T-helper 2 cell treated with Interferon-gamma antibody and Interleukin-4, amounts not matched to agents 5 μg/mL and 100 μg/mL, for 36 hours (primary cell): Measurements from ENCODE around the gene FLNB.

Source experiments
- DNase-seq: peaks from one replicate; pipeline ENCODE4 v3.0.0; 2021; ENCODE audit warnings: low spot score
- H3K27ac Mint-ChIP-seq: one replicate; pipeline ENCODE4 v1.8.0; 2021; ENCODE audit warnings: mild to moderate bottlenecking, mixed read lengths
- H3K27me3 Mint-ChIP-seq: one replicate; pipeline ENCODE4 v1.8.0; 2021; ENCODE audit warnings: low read depth, mixed read lengths
- H3K36me3 Mint-ChIP-seq: one replicate; pipeline ENCODE4 v1.8.0; 2021; ENCODE audit warnings: low read depth, mixed read lengths
- H3K4me1 Mint-ChIP-seq: one replicate; pipeline ENCODE4 v1.8.0; 2021; ENCODE audit warnings: low read depth, mixed read lengths
- H3K4me3 Mint-ChIP-seq: one replicate; pipeline ENCODE4 v1.8.0; 2022; ENCODE audit warnings: mild to moderate bottlenecking, moderate library complexity, mixed read lengths
- H3K9me3 Mint-ChIP-seq: one replicate; pipeline ENCODE4 v1.8.0; 2021; ENCODE audit warnings: mixed read lengths

FLNB gene

DNA sequence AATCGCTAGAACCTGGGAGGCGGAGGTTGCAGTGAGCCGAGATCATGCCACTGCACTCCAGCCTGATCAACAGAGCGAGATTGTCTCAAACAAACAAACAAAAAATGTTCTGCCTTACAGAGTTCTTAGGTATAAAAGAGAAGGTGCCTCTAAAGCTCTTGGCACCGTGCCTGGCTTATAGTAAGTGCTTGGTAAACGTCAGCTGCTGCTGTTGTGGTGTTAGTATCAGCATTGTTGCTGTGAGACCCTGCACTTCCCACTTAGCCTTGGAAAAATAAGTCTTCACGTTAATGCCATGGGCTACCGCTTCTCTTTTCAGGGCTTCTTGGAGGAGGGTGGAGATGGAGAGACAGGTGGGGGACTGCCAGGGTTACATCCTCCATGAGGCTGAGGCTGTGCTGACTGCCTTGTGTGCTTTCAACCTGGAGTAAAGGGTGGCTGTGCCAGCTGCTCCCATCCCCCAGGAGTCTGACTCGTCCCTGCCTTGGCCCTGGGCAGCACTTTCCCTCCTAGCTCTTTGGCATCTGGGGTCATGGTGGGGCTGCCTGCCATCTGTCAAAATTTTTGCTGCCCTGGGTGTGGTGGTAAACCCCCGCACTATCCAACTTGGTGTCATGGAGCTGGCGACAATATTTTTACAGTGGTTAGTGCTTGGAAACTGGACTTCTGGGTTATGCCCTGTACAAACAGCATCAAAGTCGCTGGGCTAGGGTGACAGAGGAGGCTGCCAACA lies 17.8 kb downstream of the FLNB start:
- H3K27me3 Mint-ChIP-seq = no peaks in the 10 kb centered on the region

DNA sequence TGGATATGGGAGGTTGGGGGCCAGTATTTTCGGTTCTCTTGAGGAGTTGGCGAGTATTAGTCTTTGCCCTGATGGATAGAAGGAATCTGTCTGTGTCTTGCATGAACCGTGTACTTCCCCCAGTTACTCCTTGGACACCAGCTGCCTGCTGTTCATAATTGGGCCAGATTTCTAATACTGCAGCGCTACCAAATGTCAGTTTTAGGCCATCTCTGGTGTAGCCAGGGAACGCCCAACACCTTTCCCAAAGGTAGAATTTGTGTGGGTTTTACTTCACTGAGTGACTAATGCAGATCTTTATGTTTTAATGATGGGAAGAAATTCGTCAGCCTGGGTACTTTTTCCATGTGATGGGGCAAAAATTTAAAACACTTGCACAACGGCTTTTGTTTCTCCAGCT lies 18.4 kb downstream of the FLNB start:
- no peak overlapping the region for H3K4me3 Mint-ChIP-seq
- DNase-seq = no peak
- no peaks in the 10 kb centered on the region for H3K27me3 Mint-ChIP-seq
- peaks cover 48% of the 10 kb centered on the region for H3K4me1 Mint-ChIP-seq
- no peak overlapping the region for H3K27ac Mint-ChIP-seq
- H3K9me3 Mint-ChIP-seq = no peaks in the 10 kb centered on the region
- peaks cover 3% of the 10 kb centered on the region for H3K36me3 Mint-ChIP-seq

More for the DNA sequence above, 17.8 kb downstream of the FLNB start:
- Mint-ChIP-seq H3K9me3 (no peaks in the 10 kb centered on the region), H3K4me1 (peaks cover 52% of the 10 kb centered on the region), H3K36me3 (peaks cover 3% of the 10 kb centered on the region), H3K4me3 (no peak overlapping the region), H3K27ac (no peak overlapping the region)
- DNase-seq = no peak

DNA sequence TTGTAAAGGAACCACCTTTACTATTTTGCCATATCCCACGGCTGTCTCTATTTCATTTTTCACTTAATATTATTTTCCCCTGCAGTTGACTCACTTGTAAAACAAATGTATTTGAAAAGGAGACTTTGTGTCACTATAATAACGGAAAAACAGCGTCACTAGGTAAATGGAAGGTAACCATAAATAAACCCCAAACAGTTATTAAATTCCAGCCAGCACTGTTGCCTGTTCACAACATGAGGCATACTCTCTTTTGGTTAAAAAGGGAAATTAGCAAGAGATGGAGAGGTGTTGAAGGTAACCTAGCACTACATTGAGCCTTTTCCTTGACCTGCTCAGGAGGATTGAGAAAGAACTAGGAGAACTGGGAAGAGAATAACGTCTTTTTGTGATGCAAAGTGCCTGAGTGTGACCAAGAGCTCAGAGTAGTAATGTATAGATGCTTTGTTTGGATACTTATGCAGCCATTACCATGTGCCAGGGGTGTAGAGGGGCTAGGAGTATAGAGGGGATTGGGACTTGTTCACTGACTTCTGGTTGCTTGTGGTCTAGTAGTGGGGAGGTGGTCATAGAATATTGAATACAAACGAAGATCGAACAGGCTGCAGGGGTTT lies 19.6 kb downstream of the FLNB start:
- H3K27ac Mint-ChIP-seq = peak overlapping the region; percentile 12
- no peaks in the 10 kb centered on the region for H3K9me3 Mint-ChIP-seq
- H3K36me3 Mint-ChIP-seq = peaks cover 3% of the 10 kb centered on the region
- no peaks in the 10 kb centered on the region for H3K27me3 Mint-ChIP-seq
- H3K4me1 Mint-ChIP-seq = peaks cover 36% of the 10 kb centered on the region
- H3K4me3 Mint-ChIP-seq = no peak overlapping the region
- no peak for DNase-seq

DNA sequence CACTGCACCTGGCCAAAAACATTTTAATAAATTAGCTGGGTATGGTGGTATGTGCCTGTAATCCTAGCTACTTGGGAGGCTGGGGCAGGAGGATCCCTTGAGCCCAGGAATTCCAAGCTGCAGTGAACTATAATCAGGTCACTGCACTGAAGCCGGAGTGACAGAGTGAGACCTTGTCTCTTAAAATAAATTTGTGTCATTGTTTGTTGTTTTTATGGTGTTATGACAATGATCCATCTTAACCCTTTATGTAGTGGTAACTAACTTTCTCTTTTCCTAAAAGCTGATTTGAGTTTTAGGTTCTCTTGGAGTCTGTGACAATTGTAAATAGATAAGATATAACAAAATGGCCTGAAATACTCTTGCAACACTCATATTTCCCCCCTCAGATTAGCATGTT lies 20.7 kb downstream of the FLNB start:
- Mint-ChIP-seq H3K9me3 (no peaks in the 10 kb centered on the region), H3K27ac (no peak overlapping the region), H3K27me3 (no peaks in the 10 kb centered on the region), H3K36me3 (peaks cover 6% of the 10 kb centered on the region), H3K4me3 (no peak overlapping the region), H3K4me1 (peaks cover 32% of the 10 kb centered on the region)
- DNase-seq = no peak

DNA sequence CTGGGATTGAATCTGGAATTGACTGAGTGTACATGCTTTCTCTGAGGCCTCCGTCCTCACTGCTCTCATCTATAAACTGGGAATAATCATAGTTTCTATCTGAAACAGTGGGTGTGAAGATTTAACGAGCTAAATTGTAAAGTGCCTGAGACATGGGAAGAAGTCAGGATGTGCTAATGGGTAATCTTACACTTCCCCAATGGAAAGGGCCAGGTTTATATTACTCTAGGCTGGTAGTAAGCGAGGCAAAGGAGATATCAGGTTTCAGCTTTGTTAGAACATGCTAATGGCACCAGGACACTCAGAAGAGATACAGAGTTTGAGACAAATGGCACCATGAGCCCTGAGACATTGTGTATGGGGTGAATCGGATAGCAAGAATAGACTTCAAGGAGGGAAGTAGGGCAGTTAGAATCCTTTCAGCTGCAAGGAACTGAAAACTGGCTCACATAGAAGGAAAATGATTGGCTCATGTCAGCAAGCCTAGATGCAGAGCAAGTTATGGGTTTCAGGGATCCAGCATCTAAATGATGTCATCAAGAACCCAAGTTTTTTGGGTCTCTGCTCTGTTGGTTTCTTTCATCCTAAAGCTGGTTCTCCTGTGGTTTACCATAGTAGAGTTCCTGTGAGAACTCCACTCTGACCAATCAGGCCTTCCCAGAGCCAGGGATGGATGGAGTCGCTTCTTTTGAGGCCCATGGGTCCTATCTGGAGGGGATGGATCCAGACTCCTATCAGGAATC lies 21.8 kb downstream of the FLNB start:
- Mint-ChIP-seq H3K36me3 (peaks cover 6% of the 10 kb centered on the region), H3K27ac (no peak overlapping the region), H3K27me3 (no peaks in the 10 kb centered on the region), H3K4me1 (peaks cover 40% of the 10 kb centered on the region), H3K4me3 (no peak overlapping the region), H3K9me3 (no peaks in the 10 kb centered on the region)
- no peak for DNase-seq

DNA sequence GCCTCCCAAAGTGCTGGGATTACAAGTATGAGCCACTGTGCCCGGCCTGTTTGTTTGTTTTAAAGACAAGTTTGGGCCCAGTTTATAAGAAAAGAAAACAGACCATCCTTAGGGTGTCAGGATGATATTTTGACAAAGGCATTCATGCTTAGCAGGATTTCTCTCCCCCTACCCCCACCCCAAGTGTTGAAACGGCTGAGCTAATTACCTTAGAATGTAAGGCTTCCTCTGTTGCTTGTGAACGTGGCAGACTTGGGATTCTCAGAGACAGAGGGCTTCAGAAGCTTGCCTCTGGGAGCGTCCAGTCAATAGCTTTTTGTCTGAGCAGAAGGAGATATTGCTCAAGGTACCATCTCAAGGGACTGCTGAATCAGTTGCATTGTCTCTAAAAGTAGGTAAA lies 24.0 kb downstream of the FLNB start:
- no peak overlapping the region for H3K4me3 Mint-ChIP-seq
- H3K9me3 Mint-ChIP-seq = no peaks in the 10 kb centered on the region
- H3K4me1 Mint-ChIP-seq = peaks cover 48% of the 10 kb centered on the region
- H3K27me3 Mint-ChIP-seq = no peaks in the 10 kb centered on the region
- H3K27ac Mint-ChIP-seq = no peak overlapping the region
- no peak for DNase-seq
- H3K36me3 Mint-ChIP-seq = peaks cover 2% of the 10 kb centered on the region

DNA sequence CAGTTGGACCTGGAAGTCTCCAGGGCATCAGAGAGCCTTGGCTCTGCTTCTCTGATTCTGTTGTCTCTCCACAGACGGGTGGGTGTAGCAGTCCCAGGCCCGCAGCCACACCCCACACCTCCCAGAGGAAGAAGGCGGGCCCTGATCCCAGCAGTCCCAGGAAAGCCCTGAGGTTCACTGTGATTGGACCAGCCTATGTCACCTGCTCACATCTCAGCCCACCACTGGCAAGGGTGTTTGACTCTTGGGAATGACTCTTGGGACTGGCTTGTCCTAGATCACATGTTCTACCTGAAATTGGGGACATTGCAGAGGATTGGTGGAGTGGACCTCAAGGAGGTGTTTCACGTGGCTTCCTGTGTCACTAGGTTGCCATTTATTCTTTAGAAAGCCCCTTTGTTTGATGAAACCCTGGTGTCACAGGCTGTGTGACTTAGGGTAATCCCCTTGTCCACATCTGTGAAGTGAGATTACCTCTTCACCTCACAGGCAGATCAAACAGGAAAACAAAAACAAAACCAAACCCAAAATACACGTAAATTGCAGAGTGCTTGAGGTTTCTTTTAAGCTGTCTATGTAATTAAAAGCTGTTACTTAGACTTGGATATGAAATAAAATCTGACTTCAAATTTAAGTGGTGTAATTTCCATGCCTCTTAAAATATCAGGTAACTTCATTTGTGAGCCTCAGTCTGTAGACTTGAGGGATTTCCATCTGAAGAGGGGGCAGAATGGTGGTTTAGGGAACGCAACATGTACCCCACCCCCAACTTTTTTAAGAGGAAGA lies 26.7 kb downstream of the FLNB start:
- DNase-seq = peak; percentile 56
- Mint-ChIP-seq H3K27me3 (no peaks in the 10 kb centered on the region), H3K4me3 (peak overlapping the region; percentile 63), H3K36me3 (peaks cover 7% of the 10 kb centered on the region), H3K27ac (peak overlapping the region; percentile 86), H3K4me1 (peaks cover 51% of the 10 kb centered on the region), H3K9me3 (no peaks in the 10 kb centered on the region)

DNA sequence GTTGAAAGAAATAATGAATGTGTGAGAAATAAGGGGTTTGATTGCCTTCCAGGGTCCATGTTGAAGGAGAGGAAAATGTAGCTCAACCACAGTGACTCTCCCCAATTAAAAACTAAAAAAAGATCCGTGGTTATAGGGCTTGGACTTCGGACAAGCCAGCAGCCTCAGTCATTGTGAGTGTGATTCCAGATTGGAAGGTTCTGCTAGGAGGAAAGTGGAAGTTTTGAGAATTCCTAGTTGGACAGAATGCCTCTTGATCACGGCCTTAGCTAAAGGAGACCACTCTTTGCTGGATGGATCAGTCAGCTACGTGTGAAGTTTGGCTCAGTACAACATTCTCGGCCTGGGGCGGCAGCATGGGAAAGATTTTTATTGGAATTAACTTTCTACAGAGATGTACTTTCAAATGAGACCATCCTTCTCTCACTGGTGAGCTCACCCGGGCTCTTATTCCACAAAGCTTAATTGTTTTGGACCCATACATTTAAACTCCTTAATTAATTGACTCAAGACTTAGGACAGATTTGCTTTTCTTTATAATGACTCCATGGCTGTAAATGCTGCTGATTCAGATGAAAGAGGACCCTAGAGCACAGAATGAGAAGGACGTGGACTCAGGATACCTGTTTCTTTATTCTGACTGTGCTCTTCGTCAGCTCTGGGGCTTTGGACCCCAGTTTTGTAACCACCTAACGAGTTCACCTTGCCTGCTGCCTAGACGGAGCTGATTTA lies 27.5 kb downstream of the FLNB start:
- peaks cover 50% of the 10 kb centered on the region for H3K4me1 Mint-ChIP-seq
- no peaks in the 10 kb centered on the region for H3K27me3 Mint-ChIP-seq
- no peak for DNase-seq
- H3K36me3 Mint-ChIP-seq = peaks cover 7% of the 10 kb centered on the region
- peak overlapping the region; percentile 63 for H3K4me3 Mint-ChIP-seq
- no peaks in the 10 kb centered on the region for H3K9me3 Mint-ChIP-seq
- H3K27ac Mint-ChIP-seq = peak overlapping the region; percentile 86

DNA sequence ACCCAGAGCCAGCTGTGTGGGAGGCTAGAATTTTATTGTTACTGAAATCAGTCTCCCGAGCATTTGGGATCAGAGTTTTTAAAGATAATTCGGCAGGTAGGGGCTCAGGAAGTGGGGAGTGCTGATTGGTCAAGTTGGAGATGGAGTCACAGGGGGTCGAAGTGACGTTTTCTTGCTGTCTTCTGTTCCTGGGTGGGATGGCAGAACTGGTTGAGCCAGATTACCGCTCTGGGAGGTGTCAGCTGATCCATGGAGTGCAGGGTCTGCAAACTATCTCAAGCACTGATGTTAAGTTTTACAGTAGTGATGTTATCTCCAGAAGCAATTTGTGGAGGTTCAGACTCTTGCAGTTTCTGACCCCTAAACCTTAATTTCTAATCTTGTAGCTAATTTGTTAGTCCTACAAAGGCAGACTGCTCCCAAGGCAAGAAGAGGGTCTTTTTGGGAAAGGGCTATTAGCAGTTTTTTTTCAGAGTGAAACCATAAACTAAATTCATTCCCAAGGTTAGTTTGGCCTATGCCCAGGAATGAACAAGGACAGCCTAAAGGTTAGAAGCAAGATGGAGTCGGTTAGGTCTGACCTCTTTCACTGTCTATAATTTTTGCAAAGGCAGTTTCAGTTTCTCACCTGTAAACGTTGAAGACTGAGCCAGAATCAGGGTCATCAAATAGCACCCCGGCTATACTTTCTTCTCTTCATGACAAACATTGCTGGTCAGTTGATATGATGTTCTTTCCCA lies 28.2 kb downstream of the FLNB start:
- peak overlapping the region; percentile 24 for H3K4me3 Mint-ChIP-seq
- peaks cover 58% of the 10 kb centered on the region for H3K4me1 Mint-ChIP-seq
- no peak for DNase-seq

DNA sequence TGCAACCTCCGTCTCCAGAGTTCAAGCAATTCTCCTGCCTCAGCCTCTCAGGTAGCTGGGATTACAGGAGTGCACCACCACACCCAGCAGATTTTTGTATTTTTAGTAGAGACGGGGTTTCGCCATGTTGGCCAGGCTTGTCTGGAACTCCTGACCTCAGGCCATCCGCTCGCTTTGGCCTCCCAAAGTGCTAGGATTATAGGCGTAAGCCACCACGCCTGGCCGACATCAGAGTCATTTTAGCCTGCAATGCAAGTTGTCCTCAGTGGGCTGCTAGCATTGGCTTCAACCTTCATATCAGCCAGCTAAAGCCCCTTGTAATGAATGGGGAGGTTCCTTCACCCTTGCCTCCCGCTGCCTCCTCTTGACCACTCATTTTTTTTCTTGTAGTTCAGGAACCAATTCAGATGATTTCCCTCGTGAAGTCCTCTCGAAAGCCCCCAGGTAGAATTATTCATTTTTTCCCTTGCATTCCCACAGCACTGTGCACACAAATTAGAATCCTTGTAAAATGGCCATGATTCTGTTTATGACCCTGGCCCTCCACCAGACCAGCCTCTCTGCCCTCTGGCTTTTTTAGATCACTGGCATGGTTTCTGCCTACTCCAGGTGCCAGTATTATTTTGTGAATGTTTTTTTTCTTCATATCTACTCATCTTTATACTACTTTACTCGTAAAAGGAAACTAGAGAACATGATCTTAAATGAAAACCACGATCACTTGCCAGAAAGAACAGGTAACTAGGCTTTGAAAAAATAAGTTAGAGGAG lies 29.1 kb downstream of the FLNB start:
- H3K27me3 Mint-ChIP-seq = no peaks in the 10 kb centered on the region
- H3K9me3 Mint-ChIP-seq = no peaks in the 10 kb centered on the region
- H3K4me3 Mint-ChIP-seq = peak overlapping the region; percentile 65
- no peak for DNase-seq
- H3K36me3 Mint-ChIP-seq = peaks cover 7% of the 10 kb centered on the region
- H3K4me1 Mint-ChIP-seq = peaks cover 66% of the 10 kb centered on the region
- peak overlapping the region; percentile 71 for H3K27ac Mint-ChIP-seq

More for the DNA sequence above, 28.2 kb downstream of the FLNB start:
- peaks cover 7% of the 10 kb centered on the region for H3K36me3 Mint-ChIP-seq
- no peaks in the 10 kb centered on the region for H3K27me3 Mint-ChIP-seq
- H3K27ac Mint-ChIP-seq = peak overlapping the region; percentile 63
- H3K9me3 Mint-ChIP-seq = no peaks in the 10 kb centered on the region

DNA sequence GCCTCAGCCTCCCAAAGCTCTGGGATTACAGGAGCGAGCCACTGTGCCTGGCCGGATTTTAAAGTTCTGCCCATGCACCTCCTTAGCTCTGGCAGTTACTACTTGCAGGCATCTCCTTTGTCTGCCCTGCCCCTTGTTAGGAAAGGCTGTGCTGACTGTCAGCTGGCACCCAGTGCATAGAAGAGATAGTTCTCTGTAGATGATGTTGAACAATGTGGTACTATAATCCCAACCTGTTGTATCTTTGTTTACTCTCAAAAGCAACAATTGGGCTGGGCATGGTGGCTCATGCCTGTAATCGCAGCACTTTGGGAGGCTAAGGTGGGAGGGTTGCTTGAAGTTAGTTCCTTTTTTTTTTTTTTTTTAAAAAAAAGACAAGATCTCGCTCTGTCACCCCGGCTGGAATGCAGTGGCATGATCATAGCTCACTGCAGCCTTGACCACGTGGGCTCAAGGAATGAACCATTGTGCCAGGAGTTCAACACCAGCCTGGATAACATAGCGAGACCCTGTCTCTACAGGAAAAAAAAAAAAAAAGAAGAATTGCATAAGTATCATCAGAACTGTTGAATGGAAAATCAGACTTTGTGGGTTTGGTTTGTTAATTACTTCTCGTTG lies 30.6 kb downstream of the FLNB start:
- no peaks in the 10 kb centered on the region for H3K27me3 Mint-ChIP-seq
- no peaks in the 10 kb centered on the region for H3K9me3 Mint-ChIP-seq
- H3K36me3 Mint-ChIP-seq = peaks cover 4% of the 10 kb centered on the region
- peaks cover 66% of the 10 kb centered on the region for H3K4me1 Mint-ChIP-seq
- H3K4me3 Mint-ChIP-seq = no peak overlapping the region
- no peak for DNase-seq
- H3K27ac Mint-ChIP-seq = no peak overlapping the region

DNA sequence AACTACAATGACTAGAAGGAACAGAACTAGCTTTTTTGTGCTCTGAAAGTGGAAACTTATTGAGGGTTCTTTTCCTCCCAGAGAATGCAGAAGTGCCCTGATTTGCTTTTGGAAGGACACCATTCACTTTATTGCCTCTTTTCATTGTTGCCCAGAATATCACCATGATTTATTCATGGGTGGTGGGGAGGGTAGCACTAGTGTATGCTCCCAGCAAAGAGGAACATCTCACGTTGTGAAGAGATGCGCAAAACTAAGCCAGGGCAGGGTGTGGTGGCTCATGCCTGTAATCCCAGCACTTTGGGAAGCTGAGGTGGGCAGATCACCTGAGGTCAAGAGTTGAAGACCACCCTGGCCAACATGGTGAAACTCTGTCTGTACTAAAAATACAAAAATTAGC lies 31.4 kb downstream of the FLNB start:
- Mint-ChIP-seq H3K27ac (no peak overlapping the region), H3K9me3 (no peaks in the 10 kb centered on the region), H3K27me3 (no peaks in the 10 kb centered on the region), H3K4me1 (peaks cover 60% of the 10 kb centered on the region), H3K36me3 (peaks cover 4% of the 10 kb centered on the region), H3K4me3 (no peak overlapping the region)
- DNase-seq = no peak
